ENCODE results near the gene PIF1.

DNA sequence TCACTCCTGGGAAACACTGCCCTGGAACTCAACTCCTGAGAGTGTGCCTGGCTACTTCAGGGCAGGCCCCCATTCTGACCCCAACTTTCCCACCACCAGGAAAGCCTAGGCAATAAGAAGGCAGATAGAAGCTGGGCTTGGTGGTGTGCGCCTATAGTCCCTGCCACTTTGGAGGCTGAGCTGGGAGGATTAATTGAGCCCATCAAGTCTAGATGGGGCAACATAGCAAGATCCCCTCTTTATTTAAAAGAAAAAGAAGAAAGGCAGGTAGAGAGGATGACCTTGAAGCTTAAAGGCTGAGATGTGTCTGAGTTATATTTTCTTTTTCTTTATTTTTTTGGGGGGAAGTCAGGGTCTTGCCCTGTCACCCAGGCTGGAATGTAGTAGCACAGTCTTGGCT is 45.8 kb downstream of the PIF1 start:
- TF ChIP-seq CTCF (IDR thresholded peaks at IDR 0.05 in 4 of 5, conservative IDR thresholded peaks at IDR 0.05 in 1 of 5) (no peak), POLR2A (IDR thresholded peaks at IDR 0.05) (no peak)
